ENCODE measurements around the gene C1QTNF1. TPM values are rescaled to one million over a fixed set of nuclear protein-coding genes. Genes with fewer than 3 reads are reported as not detected.

C1QTNF1 gene
- polyA plus RNA-seq, 1 of the 3 experiments (the other 2 are of a cell fraction), result 14.3 TPM

GRCh38 chr17:78993241-78993956 is 30.6 kb upstream of the C1QTNF1 start (continued):
- no peak for TF ChIP-seq TEAD4 (IDR thresholded peaks at IDR 0.05; ENCODE audit: borderline replicate concordance, insufficient read depth)

DNA sequence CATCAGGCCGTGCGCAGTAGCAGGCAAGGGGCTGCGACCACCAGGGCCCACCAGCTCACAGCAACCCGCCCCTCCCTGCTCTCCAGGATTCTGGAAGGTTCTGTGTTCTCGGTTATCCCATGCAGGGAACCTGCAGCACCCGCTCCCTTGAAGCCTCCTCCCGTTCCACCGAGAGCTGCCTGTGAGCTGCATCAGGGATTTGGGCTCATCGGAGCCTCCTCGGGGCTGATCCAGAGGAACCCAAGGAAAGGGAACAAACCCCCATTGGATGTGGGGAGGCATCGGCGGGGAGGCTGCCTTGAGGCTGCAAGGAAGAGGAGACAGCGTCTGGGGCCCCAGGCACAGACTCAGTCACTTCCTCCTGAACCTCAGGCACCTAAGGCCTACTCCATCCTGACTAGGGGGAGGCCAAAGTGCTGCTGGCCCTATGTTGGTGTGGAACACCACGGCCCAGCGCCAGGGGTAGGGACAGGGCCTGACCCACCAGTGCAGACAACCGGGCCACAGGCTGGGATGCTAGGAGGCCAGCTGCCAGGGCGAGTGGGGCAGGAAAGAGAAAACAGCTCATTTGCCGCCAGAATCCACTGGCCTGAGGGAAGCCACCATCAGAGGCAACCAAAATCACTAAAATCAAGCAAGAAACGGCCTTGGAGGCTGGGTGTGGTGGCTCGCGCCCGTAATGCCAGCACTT is 29.8 kb upstream of the C1QTNF1 start:
- TF ChIP-seq TCF12 (IDR thresholded peaks at IDR 0.05) (no peak), EZH2phosphoT487 (IDR thresholded peaks at IDR 0.05; ENCODE audit: borderline replicate concordance, low read depth) (no peak), MEF2A (IDR thresholded peaks at IDR 0.05; ENCODE audit: borderline replicate concordance, low read depth) (no peak), SIN3A (IDR thresholded peaks at IDR 0.05; ENCODE audit: borderline replicate concordance, low read depth, low read length) (no peak), FOSL2 (IDR thresholded peaks at IDR 0.05; ENCODE audit: borderline replicate concordance, low read depth) (no peak), IRF3 (IDR thresholded peaks at IDR 0.05; ENCODE audit: low read depth, low read length) (no peak), CTCF (IDR thresholded peaks at IDR 0.05) (no peak)
- TF ChIP-seq, protein P1, sequence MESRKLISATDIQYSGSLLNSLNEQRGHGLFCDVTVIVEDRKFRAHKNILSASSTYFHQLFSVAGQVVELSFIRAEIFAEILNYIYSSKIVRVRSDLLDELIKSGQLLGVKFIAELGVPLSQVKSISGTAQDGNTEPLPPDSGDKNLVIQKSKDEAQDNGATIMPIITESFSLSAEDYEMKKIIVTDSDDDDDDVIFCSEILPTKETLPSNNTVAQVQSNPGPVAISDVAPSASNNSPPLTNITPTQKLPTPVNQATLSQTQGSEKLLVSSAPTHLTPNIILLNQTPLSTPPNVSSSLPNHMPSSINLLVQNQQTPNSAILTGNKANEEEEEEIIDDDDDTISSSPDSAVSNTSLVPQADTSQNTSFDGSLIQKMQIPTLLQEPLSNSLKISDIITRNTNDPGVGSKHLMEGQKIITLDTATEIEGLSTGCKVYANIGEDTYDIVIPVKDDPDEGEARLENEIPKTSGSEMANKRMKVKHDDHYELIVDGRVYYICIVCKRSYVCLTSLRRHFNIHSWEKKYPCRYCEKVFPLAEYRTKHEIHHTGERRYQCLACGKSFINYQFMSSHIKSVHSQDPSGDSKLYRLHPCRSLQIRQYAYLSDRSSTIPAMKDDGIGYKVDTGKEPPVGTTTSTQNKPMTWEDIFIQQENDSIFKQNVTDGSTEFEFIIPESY (IDR thresholded peaks at IDR 0.05; ENCODE audit: borderline replicate concordance, low read depth), result no peak
- TF ChIP-seq, protein P2, sequence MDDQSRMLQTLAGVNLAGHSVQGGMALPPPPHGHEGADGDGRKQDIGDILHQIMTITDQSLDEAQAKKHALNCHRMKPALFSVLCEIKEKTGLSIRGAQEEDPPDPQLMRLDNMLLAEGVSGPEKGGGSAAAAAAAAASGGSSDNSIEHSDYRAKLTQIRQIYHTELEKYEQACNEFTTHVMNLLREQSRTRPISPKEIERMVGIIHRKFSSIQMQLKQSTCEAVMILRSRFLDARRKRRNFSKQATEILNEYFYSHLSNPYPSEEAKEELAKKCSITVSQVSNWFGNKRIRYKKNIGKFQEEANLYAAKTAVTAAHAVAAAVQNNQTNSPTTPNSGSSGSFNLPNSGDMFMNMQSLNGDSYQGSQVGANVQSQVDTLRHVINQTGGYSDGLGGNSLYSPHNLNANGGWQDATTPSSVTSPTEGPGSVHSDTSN (IDR thresholded peaks at IDR 0.05), result no peak
- Histone ChIP-seq H3K4me2 (no peak overlapping the region), H3K27ac (ENCODE audit: low read depth in 2 of 2, low read length in 1 of 2) (no peak overlapping the region), H4K20me1 (ENCODE audit: insufficient read depth) (peaks cover 38% of the 10 kb centered on the region), H3K9me3 (no peaks in the 10 kb centered on the region), H3K9me2 (no peaks in the 10 kb centered on the region), H3K79me2 (ENCODE audit: insufficient read depth) (peaks cover 41% of the 10 kb centered on the region), H3K27me3 (ENCODE audit: insufficient read depth) (no peaks in the 10 kb centered on the region), H2AFZ (ENCODE audit: low read depth) (no peak overlapping the region), H3K9ac (no peak overlapping the region), H3K4me1 (ENCODE audit: control insufficient read depth in 1 of 2, insufficient read depth in 2 of 2, low read depth in 1 of 2, low read length in 1 of 2) (peaks cover 0 to 17% of the 10 kb centered on the region in 2 experiments; a peak in 1 of 4 replicates), H3K36me3 (replicated peaks in 1 of 2; ENCODE audit: control insufficient read depth in 1 of 2, insufficient read depth in 2 of 2, low read length in 1 of 2) (peaks cover 51 to 79% of the 10 kb centered on the region in 2 experiments), H3K4me3 (ENCODE audit: low read depth in 2 of 2, low read length in 1 of 2) (no peak overlapping the region), H3F3A (replicated peaks; ENCODE audit: insufficient read depth) (peaks cover 9% of the 10 kb centered on the region)
- POLR2A ChIA-PET, result no interaction called here
- WGBS (ENCODE audit: low lambda C conversion rate), result 90% methylated on average over 21 of the region's 22 CpGs
- DNase-seq, result peak; percentile 38
- CTCF ChIA-PET, result interaction anchor here (0.6 to 11.1 kb wide), 30 partner anchors 9 to 394 kb away, joined by 3 to 133 read pairs (median 4); partner anchors contain the start of gene LGALS3BP

Data from SK-N-SH (cell line).